SK-N-SH (cell line): ENCODE data around the gene TEKT4. TPM values are rescaled to one million over a fixed set of nuclear protein-coding genes. Genes with fewer than 3 reads are reported as not detected.
"Not testable (repeated sequence)": the region's sequence is repeated elsewhere in the genome, so short reads cannot be mapped to it uniquely, and the experiment has no call there.

Experiments
- CTCF ChIA-PET: fragments of 300-600, 350-600 bp; formaldehyde crosslinking; extraction: SDS; loops from one replicate; lab custom pipeline; 2021; lab: Yijun Ruan, JAX
- POLR2A ChIA-PET: fragments of 350-600 bp; sonication (Branson Sonifier 250); formaldehyde crosslinking; extraction: SDS; loops from one replicate; lab custom pipeline; 2020; ENCODE audit warnings: antibody characterized with exemption, inconsistent platforms; lab: Yijun Ruan, JAX
- DNase-seq: peaks from one replicate; pipeline ENCODE4 v3.0.0; 2012
- H2AFZ ChIP-seq: fragments of 200-600 bp; sonication (generic); 2 replicates; pipeline ENCODE4 v1.8.1; 2016; ENCODE audit warnings: antibody characterized with exemption, mild to moderate bottlenecking, low read depth
- H3F3A ChIP-seq: fragments of 200-600 bp; sonication (generic); replicated peaks from 2 replicates; pipeline ENCODE3; 2016; ENCODE audit warnings: antibody characterized with exemption, mild to moderate bottlenecking; ENCODE audit not compliant: insufficient read depth
- H3K27ac ChIP-seq, 2 experiments: fragments of 200-500 bp in 1 of 2; fragments of 200-600 bp in 1 of 2; sonication (Bioruptor generic) in 1 of 2; sonication (generic), shearing (Covaris generic) in 1 of 2; 2 replicates each; pipeline versions ENCODE4 v1.5.1 to v1.6.1; 2014 to 2016; ENCODE audit warnings: low read depth in 2 of 2, inconsistent platforms in 1 of 2, low read length in 1 of 2, mild to moderate bottlenecking in 1 of 2, mixed read lengths in 1 of 2
- H3K27me3 ChIP-seq: fragments of 200-600 bp; sonication (generic), shearing (Covaris generic); 2 replicates; pipeline ENCODE4 v1.6.1; 2016; ENCODE audit warnings: mixed run types; ENCODE audit not compliant: insufficient read depth
- H3K36me3 ChIP-seq, 2 experiments: fragments of 200-500 bp in 1 of 2; fragments of 200-600 bp in 1 of 2; sonication (Bioruptor generic) in 1 of 2; sonication (generic) in 1 of 2; replicated peaks in 1 of 2; 2 replicates each; pipeline versions ENCODE3 to v1.5.1; 2014 to 2016; ENCODE audit warnings: low read length in 1 of 2, mild to moderate bottlenecking in 1 of 2; ENCODE audit not compliant: insufficient read depth in 2 of 2, control insufficient read depth in 1 of 2
- H3K4me1 ChIP-seq, 2 experiments: fragments of 200-500 bp in 1 of 2; fragments of 200-600 bp in 1 of 2; sonication (Bioruptor generic) in 1 of 2; sonication (generic), shearing (Covaris generic) in 1 of 2; 2 replicates each; pipeline versions ENCODE4 v1.5.1 to v1.6.1; 2014 to 2016; ENCODE audit warnings: low read depth in 1 of 2, low read length in 1 of 2, mixed run types in 1 of 2; ENCODE audit not compliant: insufficient read depth in 2 of 2, control insufficient read depth in 1 of 2
- H3K4me2 ChIP-seq: fragments of 200-600 bp; sonication (generic), shearing (Covaris generic); 2 replicates; pipeline ENCODE4 v1.6.1; 2017; ENCODE audit warnings: mixed run types
- H3K4me3 ChIP-seq, 2 experiments: fragments of 200-500 bp in 1 of 2; fragments of 200-600 bp in 1 of 2; sonication (Bioruptor generic) in 1 of 2; sonication (generic), shearing (Covaris generic) in 1 of 2; 2 replicates each; pipeline versions ENCODE4 v1.5.1 to v1.8.1; 2014 to 2016; ENCODE audit warnings: low read depth in 2 of 2, inconsistent platforms in 1 of 2, low read length in 1 of 2, mild to moderate bottlenecking in 1 of 2, mixed read lengths in 1 of 2, moderate library complexity in 1 of 2
- H3K79me2 ChIP-seq: fragments of 200-600 bp; sonication (generic); 2 replicates; pipeline ENCODE4 v1.8.1; 2017; ENCODE audit warnings: mild to moderate bottlenecking; ENCODE audit not compliant: insufficient read depth
- H3K9ac ChIP-seq: fragments of 200-600 bp; sonication (generic); 2 replicates; pipeline ENCODE4 v1.6.1; 2017; ENCODE audit warnings: mixed run types
- H3K9me2 ChIP-seq: fragments of 200-600 bp; sonication (generic); 2 replicates; pipeline ENCODE4 v1.6.1; 2017; ENCODE audit warnings: mixed run types
- H3K9me3 ChIP-seq: fragments of 200-600 bp; sonication (generic); 2 replicates; pipeline ENCODE4 v1.6.1; 2017; ENCODE audit warnings: mixed run types, mild to moderate bottlenecking, moderate library complexity
- H4K20me1 ChIP-seq: fragments of 200-600 bp; sonication (generic); 2 replicates; pipeline ENCODE4 v1.6.1; 2017; ENCODE audit warnings: mild to moderate bottlenecking, mixed run types; ENCODE audit not compliant: insufficient read depth
- CHD2 ChIP-seq: fragments of 150-350 bp; IDR thresholded peaks from 2 replicates; pipeline ENCODE4 v1.6.1; 2018; ENCODE audit warnings: low read length; ENCODE audit not compliant: partially characterized antibody
- ELF1 ChIP-seq: IDR thresholded peaks from 2 replicates; pipeline ENCODE4 v1.4.0; 2012
- EZH2phosphoT487 ChIP-seq: fragments of 200-600 bp; sonication (generic); IDR thresholded peaks from 2 replicates; pipeline ENCODE4 v1.6.1; 2017; ENCODE audit warnings: low read depth, mixed run types, mild to moderate bottlenecking, antibody characterized with exemption, moderate library complexity, borderline replicate concordance
- FOSL2 ChIP-seq: IDR thresholded peaks from 2 replicates; pipeline ENCODE4 v1.4.0; 2012; ENCODE audit warnings: low read depth, mild to moderate bottlenecking, moderate library complexity, borderline replicate concordance
- MEF2A ChIP-seq: IDR thresholded peaks from 2 replicates; pipeline ENCODE4 v1.4.0; 2012; ENCODE audit warnings: low read depth, borderline replicate concordance
- MXI1 ChIP-seq: IDR thresholded peaks from 2 replicates; pipeline ENCODE4 v1.6.1; 2012; ENCODE audit warnings: mild to moderate bottlenecking, low read depth, low read length, improper control_type of control experiment
- NFIC ChIP-seq: IDR thresholded peaks from 2 replicates; pipeline ENCODE4 v1.4.0; 2012; ENCODE audit warnings: borderline replicate concordance
- POLR2AphosphoS5 ChIP-seq: IDR thresholded peaks from 2 replicates; pipeline ENCODE4 v1.6.1; 2012; ENCODE audit warnings: low read depth, low read length
- REST ChIP-seq: IDR thresholded peaks from 2 replicates; pipeline ENCODE4 v1.6.1; 2012; ENCODE audit warnings: mild to moderate bottlenecking, low read depth, low read length, moderate library complexity
- SIN3A ChIP-seq: IDR thresholded peaks from 2 replicates; pipeline ENCODE4 v1.6.1; 2012; ENCODE audit warnings: low read depth, mild to moderate bottlenecking, low read length, moderate library complexity, borderline replicate concordance
- TAF1 ChIP-seq: IDR thresholded peaks from 2 replicates; pipeline ENCODE4 v1.6.1; 2012; ENCODE audit warnings: low read depth, mild to moderate bottlenecking, low read length, moderate library complexity, borderline replicate concordance
- TCF12 ChIP-seq: IDR thresholded peaks from 2 replicates; pipeline ENCODE4 v1.4.0; 2012
- TEAD4 ChIP-seq: IDR thresholded peaks from 2 replicates; pipeline ENCODE4 v1.4.0; 2012; ENCODE audit warnings: mild to moderate bottlenecking, borderline replicate concordance; ENCODE audit not compliant: insufficient read depth
- WGBS: methylation state at CpG from one replicate; pipeline ENCODE4 v1.1.6; 2017; ENCODE audit warnings: low lambda C conversion rate; 5-methylcytosine and 5-hydroxymethylcytosine counted together
- polyA plus RNA-seq, 3 experiments: library from polyadenylated mRNA; depleted of rRNA; stranded (reverse); fragments of >200 nt; gene quantifications; 2 replicates each; pipeline ENCODE4 v1.2.3, GENCODE V29; 2012
- TF ChIP-seq, protein P1 (sequence below): IDR thresholded peaks from 2 replicates; pipeline ENCODE4 v1.4.0; 2012; ENCODE audit warnings: low read depth, borderline replicate concordance
- TF ChIP-seq, protein P2 (sequence below): IDR thresholded peaks from 2 replicates; pipeline ENCODE4; 2012

Gene TEKT4
- polyA plus RNA-seq, 1 of the 3 experiments (the other 2 are of a cell fraction), result not detected

DNA sequence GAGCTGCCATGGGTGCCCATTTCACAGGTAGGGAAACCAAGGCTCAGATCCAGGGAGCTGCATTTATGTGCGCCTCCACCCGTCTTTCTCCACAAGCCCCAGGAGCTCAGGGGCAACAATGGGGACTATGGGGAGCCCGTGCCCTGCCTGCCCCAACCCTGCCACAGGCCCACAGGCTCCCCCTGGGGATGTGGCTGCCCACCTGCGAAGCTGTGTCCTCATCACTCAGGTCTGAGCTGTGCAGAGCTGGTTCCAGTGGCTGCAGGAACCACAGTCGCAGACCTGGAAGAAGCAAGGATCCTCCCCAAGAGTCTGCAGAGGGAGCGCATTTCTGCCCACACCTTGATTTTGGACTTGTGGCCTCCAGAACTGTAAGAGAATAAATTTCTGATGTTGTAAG is 9.8 kb downstream of the TEKT4 start:
- Histone ChIP-seq H3K27me3 (no peaks in the 10 kb centered on the region), H3K79me2 (no peaks in the 10 kb centered on the region), H3K9me2 (no peaks in the 10 kb centered on the region), H3F3A (no peaks in the 10 kb centered on the region), H3K27ac (no peak overlapping the region), H3K4me3 (no peak overlapping the region), H3K4me1 (no peaks in the 10 kb centered on the region), H3K9ac (no peak overlapping the region), H2AFZ (no peak overlapping the region), H3K4me2 (no peak overlapping the region), H3K9me3 (no peaks in the 10 kb centered on the region), H4K20me1 (no peaks in the 10 kb centered on the region), H3K36me3 (no peaks in the 10 kb centered on the region)
- no peak for DNase-seq
- WGBS, result 18% methylated on average over 3 of the region's 6 CpGs
- TF ChIP-seq TEAD4 (no peak), CHD2 (no peak), POLR2AphosphoS5 (no peak), EZH2phosphoT487 (no peak), TAF1 (no peak)
- TF ChIP-seq, protein P1, sequence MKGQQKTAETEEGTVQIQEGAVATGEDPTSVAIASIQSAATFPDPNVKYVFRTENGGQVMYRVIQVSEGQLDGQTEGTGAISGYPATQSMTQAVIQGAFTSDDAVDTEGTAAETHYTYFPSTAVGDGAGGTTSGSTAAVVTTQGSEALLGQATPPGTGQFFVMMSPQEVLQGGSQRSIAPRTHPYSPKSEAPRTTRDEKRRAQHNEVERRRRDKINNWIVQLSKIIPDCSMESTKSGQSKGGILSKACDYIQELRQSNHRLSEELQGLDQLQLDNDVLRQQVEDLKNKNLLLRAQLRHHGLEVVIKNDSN, result no peak
- ChIA-PET CTCF (no interaction called here), POLR2A (no interaction called here)

DNA sequence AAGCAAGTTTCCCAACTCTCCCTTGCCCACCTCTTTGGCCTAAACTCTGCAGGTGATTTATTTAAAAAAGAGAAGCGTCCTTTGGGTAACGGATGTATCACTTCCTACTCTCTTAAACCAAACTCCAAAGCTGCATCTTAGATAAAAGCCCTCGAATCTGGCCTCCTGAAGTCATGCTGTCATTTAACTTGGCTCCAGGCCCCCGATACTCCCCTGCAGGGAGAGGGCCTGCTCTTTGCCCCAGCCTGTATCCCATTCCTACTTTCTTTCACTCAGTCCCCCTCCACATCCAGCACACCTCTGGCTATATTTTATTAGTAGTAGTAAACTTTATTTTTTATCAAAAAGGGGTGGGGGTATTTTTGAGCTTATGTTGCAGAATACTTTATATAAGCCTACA is 19.0 kb downstream of the TEKT4 start:
- ChIA-PET POLR2A (no interaction called here), CTCF (no interaction called here)
- H3K9me2 ChIP-seq, result no peaks in the 10 kb centered on the region
- H3K27me3 ChIP-seq, result peaks cover 7% of the 10 kb centered on the region; the same call in 1 of the 2 replicates
- TF ChIP-seq TCF12 (no peak), REST (no peak), FOSL2 (no peak), MXI1 (no peak), SIN3A (no peak), MEF2A (no peak), NFIC (no peak), ELF1 (no peak)
- TF ChIP-seq, protein P2, sequence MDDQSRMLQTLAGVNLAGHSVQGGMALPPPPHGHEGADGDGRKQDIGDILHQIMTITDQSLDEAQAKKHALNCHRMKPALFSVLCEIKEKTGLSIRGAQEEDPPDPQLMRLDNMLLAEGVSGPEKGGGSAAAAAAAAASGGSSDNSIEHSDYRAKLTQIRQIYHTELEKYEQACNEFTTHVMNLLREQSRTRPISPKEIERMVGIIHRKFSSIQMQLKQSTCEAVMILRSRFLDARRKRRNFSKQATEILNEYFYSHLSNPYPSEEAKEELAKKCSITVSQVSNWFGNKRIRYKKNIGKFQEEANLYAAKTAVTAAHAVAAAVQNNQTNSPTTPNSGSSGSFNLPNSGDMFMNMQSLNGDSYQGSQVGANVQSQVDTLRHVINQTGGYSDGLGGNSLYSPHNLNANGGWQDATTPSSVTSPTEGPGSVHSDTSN, result no peak
- H3F3A ChIP-seq, result no peaks in the 10 kb centered on the region
- H3K36me3 ChIP-seq, result no peaks in the 10 kb centered on the region
- no peak for DNase-seq
- 5% methylated on average over 4 of the region's 4 CpGs for WGBS
- no peaks in the 10 kb centered on the region for H3K9me3 ChIP-seq
- H3K9ac ChIP-seq, result no peak overlapping the region
- no peak overlapping the region for H3K27ac ChIP-seq
- H4K20me1 ChIP-seq, result no peaks in the 10 kb centered on the region
- no peak overlapping the region for H2AFZ ChIP-seq
- no peaks in the 10 kb centered on the region for H3K79me2 ChIP-seq
- H3K4me2 ChIP-seq, result no peak overlapping the region
- H3K4me3 ChIP-seq, result no peak overlapping the region
- H3K4me1 ChIP-seq, result no peaks in the 10 kb centered on the region

- WGBS, result 10% methylated on average over 7 of the region's 7 CpGs
- DNase-seq, CTCF ChIA-PET: not testable (repeated sequence)
Measured at GRCh38 chr2:94895273-94895672, 24.0 kb downstream of the TEKT4 start.

More at GRCh38 chr2:94895273-94895672, 24.0 kb downstream of the TEKT4 start:
- H2AFZ ChIP-seq, H3K36me3 ChIP-seq, H3K9me2 ChIP-seq, H3K9ac ChIP-seq, H3K4me1 ChIP-seq, H3K27me3 ChIP-seq, H3F3A ChIP-seq, POLR2A ChIA-PET, H3K4me3 ChIP-seq, H3K4me2 ChIP-seq, H4K20me1 ChIP-seq, H3K9me3 ChIP-seq, H3K27ac ChIP-seq, H3K79me2 ChIP-seq: not testable (repeated sequence)
